ENCODE data around the gene SLC25A44.

SLC25A44 gene

GRCh38 chr1:156155756-156156510, 38.0 kb upstream of the SLC25A44 start:
- no peak for TF ChIP-seq CTCF (IDR thresholded peaks at IDR 0.05; ENCODE audit: low read depth, low read length)
- no peak overlapping the region for H3K4me3 ChIP-seq (ENCODE audit: low read depth, low read length)

GRCh38 chr1:156157506-156157905, 36.4 kb upstream of the SLC25A44 start:
- H3K4me3 ChIP-seq (ENCODE audit: low read depth, low read length): no peak overlapping the region
- TF ChIP-seq CTCF (IDR thresholded peaks at IDR 0.05; ENCODE audit: low read depth, low read length): no peak

GRCh38 chr1:156157966-156158365, 35.9 kb upstream of the SLC25A44 start:
- no peak overlapping the region for H3K4me3 ChIP-seq (ENCODE audit: low read depth, low read length)
- no peak for TF ChIP-seq CTCF (IDR thresholded peaks at IDR 0.05; ENCODE audit: low read depth, low read length)

- H3K4me3 ChIP-seq (ENCODE audit: low read depth, low read length): no peak overlapping the region
- no peak for TF ChIP-seq CTCF (IDR thresholded peaks at IDR 0.05; ENCODE audit: low read depth, low read length)
Observed at GRCh38 chr1:156160000-156160742, 33.7 kb upstream of the SLC25A44 start.

GRCh38 chr1:156160743-156161171, 33.1 kb upstream of the SLC25A44 start:
- TF ChIP-seq CTCF (IDR thresholded peaks at IDR 0.05; ENCODE audit: low read depth, low read length): no peak
- peak overlapping the region; percentile 39 for H3K4me3 ChIP-seq (ENCODE audit: low read depth, low read length)

- no peak for TF ChIP-seq CTCF (IDR thresholded peaks at IDR 0.05; ENCODE audit: low read depth, low read length)
- no peak overlapping the region for H3K4me3 ChIP-seq (ENCODE audit: low read depth, low read length)
Observed at GRCh38 chr1:156162430-156163037, 31.4 kb upstream of the SLC25A44 start.

GRCh38 chr1:156163712-156164111, 30.2 kb upstream of the SLC25A44 start:
- TF ChIP-seq CTCF (IDR thresholded peaks at IDR 0.05; ENCODE audit: low read depth, low read length): no peak

More at GRCh38 chr1:156163712-156164111, 30.2 kb upstream of the SLC25A44 start:
- H3K4me3 ChIP-seq (ENCODE audit: low read depth, low read length): no peak overlapping the region

Measured in WI38 (cell line).